K562 (cell line): ENCODE data around the gene NTRK1. TPM values are rescaled to one million over a fixed set of nuclear protein-coding genes. Genes with fewer than 3 reads are reported as not detected.

Experiments
- ATF1 ChIP-seq, 2 experiments: fragments of 450-650 bp in 1 of 2; IDR thresholded peaks; 2 replicates each; pipeline ENCODE4 v1.6.1; 2016; ENCODE audit warnings: missing compliant biosample characterization in 1 of 2, missing genetic modification characterization in 1 of 2
- BMI1 ChIP-seq: fragments of 150-350 bp; IDR thresholded peaks from 2 replicates; pipeline ENCODE4 v1.6.1; 2014; ENCODE audit warnings: low read length
- CBFA2T3 ChIP-seq: fragments of 450-650 bp; IDR thresholded peaks from 2 replicates; pipeline ENCODE4 v1.6.1; 2017
- CREB3L1 ChIP-seq: fragments of 450-650 bp; IDR thresholded peaks from 2 replicates; pipeline ENCODE4 v1.6.1; 2014; ENCODE audit warnings: low read depth, mild to moderate bottlenecking, moderate library complexity, borderline replicate concordance
- ETV5 ChIP-seq: sonication (generic); formaldehyde crosslinking; IDR thresholded peaks from 2 replicates; pipeline ENCODE4 v1.4.0; 2020; ENCODE audit warnings: low read depth, mild to moderate bottlenecking, missing genetic modification reagents
- HSF4 ChIP-seq: fragments of 250-450 bp; sonication (Bioruptor Pico); IDR thresholded peaks from 2 replicates; pipeline ENCODE4 v2.1.2; 2022; ENCODE audit warnings: mild to moderate bottlenecking, moderate library complexity, borderline replicate concordance
- LARP7 ChIP-seq: fragments of 450-650 bp; IDR thresholded peaks from 2 replicates; pipeline ENCODE4 v1.6.1; 2016
- MAFF ChIP-seq: IDR thresholded peaks from 2 replicates; pipeline ENCODE4 v1.6.1; 2012; ENCODE audit warnings: low read length, improper control_type of control experiment
- NEUROD1 ChIP-seq: fragments of 150-350 bp; IDR thresholded peaks from 2 replicates; pipeline ENCODE4 v1.6.1; 2014; ENCODE audit warnings: borderline replicate concordance, low read length, low read depth; ENCODE audit not compliant: partially characterized antibody
- NRF1 ChIP-seq, 2 experiments: fragments of 450-650 bp; IDR thresholded peaks in 1 of 2; conservative IDR thresholded peaks in 1 of 2; 2 replicates each; pipeline ENCODE4 v1.6.1; 2014; ENCODE audit warnings: mild to moderate bottlenecking in 2 of 2
- RAD21 ChIP-seq, 2 experiments: fragments of 250-450 bp in 1 of 2; fragments of 450-650 bp in 1 of 2; sonication (Bioruptor Pico) in 1 of 2; formaldehyde crosslinking in 1 of 2; IDR thresholded peaks in 1 of 2; conservative IDR thresholded peaks in 1 of 2; 2 replicates each; pipeline versions ENCODE4 v1.4.0 to v1.8.0; 2020 to 2022; ENCODE audit warnings: mild to moderate bottlenecking in 2 of 2, moderate library complexity in 1 of 2
- RBM17 ChIP-seq: fragments of 200-400 bp; formaldehyde crosslinking; IDR thresholded peaks from 2 replicates; pipeline ENCODE4 v1.6.1; 2017; ENCODE audit warnings: low read depth, mild to moderate bottlenecking, low read length, borderline replicate concordance
- SMARCE1 ChIP-seq: fragments of 450-650 bp; IDR thresholded peaks from 2 replicates; pipeline ENCODE4 v1.7.1; 2016; ENCODE audit warnings: mild to moderate bottlenecking
- SNIP1 ChIP-seq: fragments of 450-650 bp; IDR thresholded peaks from 2 replicates; pipeline ENCODE4 v1.7.1; 2017; ENCODE audit warnings: low read depth, mild to moderate bottlenecking
- TCF3 ChIP-seq: sonication (generic); formaldehyde crosslinking; IDR thresholded peaks from 2 replicates; pipeline ENCODE4 v1.4.0; 2020; ENCODE audit warnings: mild to moderate bottlenecking, missing genetic modification reagents
- U2AF2 ChIP-seq: fragments of 200-400 bp; formaldehyde crosslinking; optimal IDR thresholded peaks from 2 replicates; pipeline ENCODE3; 2017; ENCODE audit warnings: low read depth, mild to moderate bottlenecking, low read length
- ZBTB12 ChIP-seq: fragments of 250-450 bp; sonication (Bioruptor Pico); IDR thresholded peaks from 2 replicates; pipeline ENCODE4 v1.4.0; 2020
- ZNF224 ChIP-seq: sonication (generic); formaldehyde crosslinking; IDR thresholded peaks from 2 replicates; pipeline ENCODE4 v1.8.0; 2022; ENCODE audit warnings: mild to moderate bottlenecking, missing genetic modification reagents
- ZNF717 ChIP-seq: fragments of 250-450 bp; sonication (Bioruptor Pico); IDR thresholded peaks from 2 replicates; pipeline ENCODE4 v1.5.0; 2021
- ZNF75A ChIP-seq: fragments of 450-650 bp; formaldehyde crosslinking; IDR thresholded peaks from 2 replicates; pipeline ENCODE4 v1.4.0; 2020; ENCODE audit warnings: mild to moderate bottlenecking
- ZSCAN29 ChIP-seq: fragments of 450-650 bp; IDR thresholded peaks from 2 replicates; pipeline ENCODE4 v1.6.1; 2017
- polyA plus RNA-seq, 8 experiments: library from polyadenylated mRNA; depleted of rRNA in 4 of 8; stranded (reverse) in 5 of 8; unstranded in 3 of 8; fragments of >200 nt; fragmentation: Nextera tagmentation in 2 of 8; fragmentation: Illumina TruSeq in 1 of 8; extraction: Ambion mirVana in 2 of 8; extraction: Trizol in 1 of 8; gene quantifications; 2 replicates each; pipeline versions ENCODE4 v1.2.1 to v1.2.3, GENCODE V29; 2011 to 2014; ENCODE audit warnings: inconsistent platforms in 1 of 8, missing spikeins in 1 of 8
- total RNA-seq, 7 experiments: library from RNA; depleted of rRNA in 6 of 7; stranded (reverse); fragments of >200 nt in 6 of 7; fragmentation: Illumina TruSeq in 2 of 7; extraction: Trizol in 2 of 7; gene quantifications; 2 replicates each; pipeline versions ENCODE4 v1.2.1 to v1.2.3, GENCODE V29; 2011 to 2021; ENCODE audit warnings: low replicate concordance in 1 of 7

Gene NTRK1
- total and polyA plus RNA-seq, 9 of the 15 experiments (the other 6 are each of a cell fraction or from before 2014, with no cell fraction given), result 0.46 to 30.0 (median 7.9) TPM

- TF ChIP-seq NEUROD1 (peak; percentile 62), SNIP1 (no peak), ZSCAN29 (no peak), LARP7 (no peak), CREB3L1 (0 out of 2 replicates have a peak, but pooled peaks have one; percentile 33), ZBTB12 (peak; percentile 82), U2AF2 (no peak), RBM17 (no peak), BMI1 (no peak), TCF3 (CRISPR knock-in tag) (peak; percentile 36), ZNF224 (CRISPR knock-in tag) (no peak), HSF4 (no peak), ATF1 (CRISPR knock-in tag; IDR thresholded peaks at IDR 0.05) (no peak; the same call in 1 of the 2 replicates), ATF1 (tag; IDR thresholded peaks at IDR 0.05) (peak; percentile 92), NRF1 (conservative IDR thresholded peaks at IDR 0.05 in 1 of 2, IDR thresholded peaks at IDR 0.05 in 1 of 2) (0 out of 4 replicates have a peak, but pooled peaks of 1 of the 2 experiments have one; percentile 22), ZNF75A (CRISPR knock-in tag) (no peak), MAFF (0 out of 2 replicates have a peak, but pooled peaks have one; percentile 21), ETV5 (CRISPR knock-in tag) (peak; percentile 71), RAD21 (CRISPR knock-in tag; conservative IDR thresholded peaks at IDR 0.05 in 1 of 2, IDR thresholded peaks at IDR 0.05 in 1 of 2) (no peak), SMARCE1 (0 out of 2 replicates have a peak, but pooled peaks have one; percentile 51), CBFA2T3 (peak; percentile 55), ZNF717 (no peak)
Measured at GRCh38 chr1:156816561-156817328, 43.9 kb upstream of the NTRK1 start, which contains the start of gene SH2D2A (continued).
